NOMO-1 treated with DMSO at 0.1 percent for 48 hours (cell line): Measurements from ENCODE around the gene SLC7A14.

Experiments
- DNase-seq: peaks from one replicate; lab custom pipeline; 2025; ENCODE audit not compliant: unreplicated experiment; lab: John Stamatoyannopoulos, UW

SLC7A14 gene

DNA sequence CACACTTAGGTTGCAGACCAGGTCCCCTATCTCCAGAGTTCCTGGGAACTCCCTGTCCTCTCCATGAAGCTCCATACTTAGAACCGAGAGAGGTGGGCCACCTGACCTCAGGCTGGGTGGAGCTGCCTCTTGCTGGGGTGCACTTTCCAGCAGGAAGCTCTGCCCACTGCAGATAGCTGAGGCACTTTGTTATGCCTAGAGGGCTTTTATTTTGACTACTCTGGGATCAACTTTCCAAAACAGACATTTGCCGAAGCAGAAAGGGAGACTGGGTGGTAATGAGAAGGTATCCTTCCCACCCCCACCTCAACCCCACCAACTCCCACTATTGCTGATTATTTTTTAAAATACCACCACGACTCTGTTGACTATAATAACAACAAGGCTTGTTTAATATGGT lies 112.5 kb downstream of the SLC7A14 start:
- no peak for DNase-seq

DNA sequence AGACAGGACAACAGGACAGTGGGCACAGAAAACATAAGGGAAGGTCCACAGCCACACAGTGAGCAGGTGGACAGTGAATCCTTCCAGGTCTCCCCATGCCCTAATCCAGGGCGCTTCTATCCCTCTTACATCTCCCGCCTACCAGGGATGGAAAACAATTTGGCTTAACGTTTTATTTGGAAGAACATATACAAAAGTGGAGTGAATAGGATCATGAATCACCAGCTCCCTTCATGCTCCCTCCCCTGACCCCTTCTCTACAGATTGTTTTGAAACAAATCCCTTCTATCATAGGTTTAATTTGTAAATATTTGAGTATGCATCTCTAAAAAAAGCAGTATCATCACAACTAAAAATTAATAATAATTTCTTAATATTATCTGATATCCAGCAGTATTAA lies 114.7 kb downstream of the SLC7A14 start:
- no peak for DNase-seq

DNA sequence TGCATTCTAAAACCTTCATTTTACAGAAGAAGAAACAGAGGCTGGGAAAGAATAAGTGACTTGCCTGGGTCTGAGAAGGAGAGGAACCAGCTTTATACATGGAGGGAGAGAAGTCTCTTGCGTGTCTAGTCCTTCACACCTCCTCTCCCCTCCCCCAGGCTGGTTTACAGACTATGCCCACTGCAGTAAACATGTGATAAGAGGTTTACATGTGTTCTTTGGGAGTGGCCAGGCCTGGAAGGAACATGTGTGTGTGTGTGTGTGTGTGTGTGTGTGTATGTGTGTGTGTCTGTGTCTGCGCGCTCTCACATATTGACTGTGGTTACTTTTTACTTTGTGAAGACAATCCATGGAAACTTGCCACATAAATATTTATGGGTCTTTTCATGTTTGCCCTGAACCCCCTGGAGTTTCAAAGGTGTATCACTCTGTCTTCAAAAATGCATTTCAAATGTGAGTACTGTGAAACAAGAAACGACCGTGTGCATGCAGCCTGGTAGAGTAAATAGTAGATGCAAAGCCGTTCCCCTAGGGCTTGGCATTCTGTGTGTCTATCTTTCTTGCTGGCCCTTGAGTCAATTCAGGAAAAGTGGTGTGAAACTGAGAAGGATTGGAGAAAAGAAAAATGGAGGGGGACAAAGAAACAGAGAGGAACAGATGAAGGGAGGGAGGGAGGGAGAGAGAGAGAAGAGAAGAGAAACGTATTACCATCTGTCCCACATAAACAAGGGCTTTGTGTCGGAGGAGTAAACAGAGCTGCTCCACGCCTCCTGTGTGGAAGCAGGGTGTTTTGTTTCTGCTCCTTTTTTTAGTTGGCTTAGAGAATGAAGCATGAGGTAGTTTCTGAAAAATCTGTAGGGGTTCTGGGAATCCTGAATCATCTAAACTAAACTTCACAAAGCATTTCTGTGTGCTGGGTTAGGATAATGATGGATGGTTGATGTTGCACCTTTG lies 115.5 kb downstream of the SLC7A14 start:
- DNase-seq = no peak

DNA sequence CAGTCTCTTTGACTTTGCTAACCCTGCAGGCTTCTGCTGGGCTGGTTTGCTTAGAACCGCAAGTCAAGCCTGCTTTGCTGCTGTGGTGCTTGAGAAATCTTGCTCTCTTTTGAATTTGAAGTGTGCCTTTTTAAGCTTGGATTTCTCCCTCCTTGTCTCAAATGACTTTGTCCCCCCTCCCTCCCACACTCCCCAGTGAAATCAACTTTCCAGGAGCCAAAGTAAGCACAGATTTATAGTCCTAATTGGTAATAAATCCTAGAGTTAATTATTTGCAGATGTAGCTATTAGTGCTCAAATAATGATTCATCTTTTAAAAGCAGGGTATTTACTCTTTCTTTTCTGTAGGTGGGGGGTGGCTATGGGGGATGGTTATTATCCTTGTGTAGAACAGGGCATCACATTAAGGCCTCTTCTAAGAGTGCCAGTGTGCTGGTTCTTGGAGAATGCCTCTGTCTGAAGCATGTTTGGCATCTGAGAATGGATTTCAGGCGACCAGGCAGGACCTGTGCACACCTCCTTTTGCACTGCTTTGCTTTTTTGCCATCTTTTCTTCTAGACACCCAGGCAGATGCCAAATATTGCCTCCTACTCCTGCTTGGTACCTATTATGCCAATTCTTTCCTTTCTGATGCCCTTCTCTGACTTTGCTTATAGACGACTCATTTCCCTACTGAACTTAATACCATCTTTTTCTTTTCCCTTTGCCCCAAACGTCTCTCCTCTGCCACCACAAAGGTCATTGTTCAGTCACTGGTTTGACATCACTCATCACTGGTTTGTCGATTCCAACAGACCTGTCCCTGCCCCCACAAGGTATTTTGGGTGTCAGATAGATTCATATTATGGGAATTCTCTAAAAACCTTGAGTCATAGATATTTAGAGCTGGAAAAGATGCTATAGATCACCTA lies 116.5 kb downstream of the SLC7A14 start:
- no peak for DNase-seq

DNA sequence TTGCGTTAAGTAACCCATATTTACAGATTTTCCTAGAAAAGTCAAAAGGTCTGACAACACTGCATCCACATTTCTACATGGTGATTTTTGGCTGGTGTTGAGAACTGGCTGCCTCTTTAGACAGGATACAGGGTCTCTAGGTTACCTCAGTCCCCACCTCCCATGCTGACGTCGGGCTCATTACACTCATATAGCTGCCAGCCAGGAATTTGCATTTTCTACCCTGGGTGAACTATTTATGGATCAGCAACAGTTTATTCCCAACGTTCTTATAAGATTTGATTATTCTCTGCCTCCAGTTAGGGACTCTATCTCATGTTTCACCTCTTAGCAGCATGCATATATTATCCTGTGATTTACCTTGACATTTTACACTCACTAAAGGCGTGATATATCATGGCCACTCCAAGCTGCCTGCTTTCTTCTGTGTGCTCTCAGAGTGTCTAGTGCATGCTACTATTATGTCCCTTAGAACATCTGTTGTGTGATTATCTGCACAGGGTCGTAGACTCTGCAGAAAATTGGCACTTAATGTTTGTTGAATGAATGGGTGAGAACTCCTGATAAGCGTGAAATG lies 118.2 kb downstream of the SLC7A14 start:
- DNase-seq = no peak

DNA sequence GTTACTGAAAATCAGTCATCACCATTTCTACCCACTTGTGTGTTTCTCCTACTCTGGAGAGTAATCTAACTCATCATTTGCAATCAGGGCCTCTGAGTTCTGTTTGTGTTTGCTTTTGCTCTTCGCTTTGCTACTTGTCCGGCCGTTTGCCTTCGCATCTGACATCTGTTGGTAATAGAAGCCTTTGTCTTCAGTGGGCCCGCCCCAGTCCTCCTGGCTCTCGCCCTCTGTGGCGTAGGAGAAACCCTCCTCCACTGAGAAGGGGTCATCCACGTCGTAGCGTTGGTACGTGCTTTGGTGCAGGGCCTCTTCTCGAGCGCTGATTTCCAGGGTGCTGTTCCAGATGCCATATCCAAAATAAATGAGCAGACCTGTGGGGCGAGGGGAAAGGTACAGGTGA lies 118.9 kb downstream of the SLC7A14 start:
- DNase-seq = no peak

DNA sequence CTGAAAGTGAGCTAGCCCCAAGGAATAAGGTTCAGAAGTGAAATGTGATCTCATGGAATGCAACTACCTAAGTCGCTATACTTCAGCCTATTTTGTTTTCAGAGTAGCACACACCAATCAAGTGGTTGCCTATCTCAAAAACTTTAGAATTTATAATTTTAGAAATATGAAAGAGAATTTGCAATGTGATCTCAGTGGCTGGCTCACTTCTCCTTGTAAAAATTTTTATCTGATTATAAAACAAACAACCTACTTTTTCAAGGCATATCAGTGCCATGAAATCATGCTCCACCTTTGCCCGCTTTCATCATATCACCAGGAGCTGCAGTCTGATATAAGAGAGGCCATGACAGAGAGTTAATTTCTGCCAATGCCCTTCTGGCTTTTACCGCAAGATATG lies 119.9 kb downstream of the SLC7A14 start:
- no peak for DNase-seq

DNA sequence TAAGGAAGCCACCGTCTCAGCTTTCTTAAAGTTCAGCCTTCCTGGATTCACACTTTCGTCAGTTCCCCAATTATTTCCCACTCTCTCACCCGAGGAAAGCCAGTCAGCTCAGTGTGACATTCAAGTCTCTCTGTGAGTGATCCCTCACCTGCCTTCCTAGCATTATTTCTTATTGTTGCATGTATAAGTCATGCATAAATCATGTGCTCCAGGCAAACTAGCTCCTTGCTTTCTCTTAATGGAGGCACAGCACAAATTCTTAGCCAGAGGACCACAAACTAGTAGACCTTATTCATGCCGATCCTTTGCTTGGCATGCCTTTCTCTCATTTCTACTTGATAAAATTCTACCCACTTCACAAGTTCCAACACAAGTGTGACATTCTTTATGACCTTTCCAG lies 122.9 kb downstream of the SLC7A14 start:
- DNase-seq = no peak

DNA sequence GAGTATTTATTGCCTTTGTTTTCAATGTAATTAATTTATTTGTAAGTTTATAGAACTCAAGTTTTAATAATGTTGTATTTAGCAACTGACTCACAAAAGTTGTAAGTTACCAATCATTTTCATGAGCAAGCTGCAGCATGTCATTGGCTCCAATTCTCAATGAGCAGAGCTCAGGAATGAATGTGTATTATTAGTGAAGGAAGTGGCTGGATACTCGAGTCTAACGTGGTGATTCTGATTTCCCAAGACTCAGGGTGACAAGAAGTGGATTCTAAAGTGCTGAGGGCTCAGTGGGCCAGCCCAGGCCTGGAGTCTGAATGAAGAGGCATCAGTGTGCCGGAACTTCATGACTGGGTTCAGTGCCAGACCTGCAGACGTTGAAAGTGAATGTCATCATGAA lies 127.6 kb downstream of the SLC7A14 start:
- DNase-seq = no peak

DNA sequence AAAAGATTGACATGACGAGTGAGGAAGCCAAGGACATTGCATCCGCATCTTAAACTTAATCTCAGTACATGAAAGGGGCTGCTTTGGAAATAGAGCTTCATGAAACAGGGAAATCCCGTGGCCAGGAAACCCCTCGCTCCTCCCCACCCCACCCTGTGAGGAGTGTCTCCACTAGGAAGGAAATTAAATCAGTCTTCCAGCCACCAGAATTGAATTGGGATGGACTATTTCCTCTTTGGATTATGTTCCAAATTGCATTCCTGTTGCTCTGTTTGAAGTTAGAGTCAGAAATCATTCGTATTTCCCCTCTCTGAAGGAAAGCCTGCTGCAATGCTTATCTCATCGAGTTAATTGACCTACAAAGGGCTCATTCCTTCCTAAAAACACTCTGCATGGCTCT lies 131.4 kb downstream of the SLC7A14 start:
- no peak for DNase-seq

DNA sequence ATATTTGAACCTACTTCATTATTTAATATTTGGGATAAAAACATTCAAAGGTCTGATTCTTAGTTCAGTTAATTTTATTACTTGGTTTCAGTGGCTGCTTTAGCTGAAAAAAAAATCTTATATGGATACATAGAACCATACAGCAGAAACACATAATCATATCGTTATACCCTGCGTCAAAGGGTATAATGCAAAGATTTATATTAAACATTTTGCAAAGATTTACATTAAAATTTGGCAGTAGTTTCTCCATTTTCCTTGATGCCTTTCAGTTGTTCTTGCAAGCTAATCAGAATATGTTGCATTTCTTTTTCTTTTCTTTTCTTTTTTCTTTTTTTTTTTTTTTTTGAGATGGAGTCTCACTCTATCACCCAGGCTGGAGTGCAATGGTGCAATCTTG lies 135.8 kb downstream of the SLC7A14 start:
- no peak for DNase-seq

DNA sequence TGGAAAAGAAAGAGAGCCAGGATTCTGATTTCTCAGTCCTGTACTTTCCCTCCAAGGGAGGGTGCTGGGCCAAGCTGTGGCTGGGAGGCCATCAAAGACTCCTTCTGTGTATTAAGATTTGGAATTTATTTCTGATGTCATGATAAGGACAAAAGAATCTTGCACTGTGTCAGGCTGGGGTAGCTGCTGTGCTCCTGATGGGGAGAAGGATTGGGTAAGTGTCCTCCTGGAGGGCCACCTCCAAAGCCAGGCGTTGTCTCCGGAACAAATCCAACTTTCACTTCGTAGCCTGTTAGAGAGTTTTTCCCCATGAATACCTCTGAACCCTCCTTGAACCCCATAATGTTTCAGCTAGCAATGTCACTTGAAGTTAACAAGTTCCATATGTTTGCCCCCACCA lies 137.3 kb downstream of the SLC7A14 start:
- DNase-seq = no peak

DNA sequence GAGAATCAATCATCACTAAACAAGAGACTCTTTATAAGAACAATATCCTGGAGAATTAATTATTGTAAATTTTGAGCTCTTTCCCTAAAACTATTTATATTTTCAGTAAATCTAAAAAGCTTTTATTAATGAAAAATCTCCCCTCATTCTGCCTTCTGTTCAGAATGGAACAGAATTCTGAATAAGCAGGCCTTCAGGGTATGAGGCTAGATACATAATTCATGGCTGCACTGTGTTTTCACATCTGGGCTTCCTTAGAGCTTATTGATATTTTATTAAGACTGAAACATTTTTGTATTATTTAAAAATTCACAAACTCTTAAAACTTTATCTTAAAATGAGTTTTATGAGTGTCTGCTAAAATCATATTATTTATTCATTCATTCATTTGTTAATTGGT lies 142.4 kb downstream of the SLC7A14 start:
- DNase-seq = no peak

DNA sequence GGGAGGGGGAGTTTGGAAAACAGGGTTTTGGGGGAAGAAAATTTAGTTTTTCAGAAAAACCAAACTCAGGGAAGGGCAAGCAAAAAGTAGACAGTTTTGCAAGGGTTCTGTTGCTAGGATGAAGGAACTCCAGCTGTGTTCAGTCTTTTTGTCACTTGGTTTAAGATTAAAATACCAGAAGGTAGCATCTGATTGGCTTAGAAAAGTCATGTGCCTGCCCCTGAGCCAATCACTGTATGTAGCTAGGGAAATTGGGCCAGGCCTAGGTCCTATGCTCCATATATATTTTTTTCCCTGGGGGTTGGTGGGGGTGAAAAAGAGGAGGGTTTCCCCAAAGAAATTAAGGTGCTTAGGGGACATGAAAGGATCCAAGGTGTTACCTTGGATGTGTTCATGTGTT lies 142.9 kb downstream of the SLC7A14 start:
- no peak for DNase-seq

DNA sequence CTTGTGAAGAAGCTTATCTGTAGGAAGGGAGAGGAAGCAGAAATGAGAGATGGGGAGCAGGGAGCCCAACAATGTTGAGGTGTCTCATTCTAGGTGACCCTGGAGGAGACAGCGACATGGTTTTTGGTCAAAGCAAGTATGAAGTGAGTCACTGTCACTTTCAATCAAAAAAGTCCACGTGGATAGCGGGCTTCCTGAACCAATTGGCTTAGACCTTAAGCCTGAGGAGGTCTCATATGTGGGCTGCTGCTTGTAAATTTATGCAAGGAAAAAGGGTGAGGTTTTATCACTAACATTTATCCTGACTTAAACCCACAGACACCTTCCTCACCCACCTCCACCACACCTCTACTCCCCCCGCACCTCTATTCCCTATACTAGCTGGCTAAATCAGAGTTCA lies 144.5 kb downstream of the SLC7A14 start:
- no peak for DNase-seq

DNA sequence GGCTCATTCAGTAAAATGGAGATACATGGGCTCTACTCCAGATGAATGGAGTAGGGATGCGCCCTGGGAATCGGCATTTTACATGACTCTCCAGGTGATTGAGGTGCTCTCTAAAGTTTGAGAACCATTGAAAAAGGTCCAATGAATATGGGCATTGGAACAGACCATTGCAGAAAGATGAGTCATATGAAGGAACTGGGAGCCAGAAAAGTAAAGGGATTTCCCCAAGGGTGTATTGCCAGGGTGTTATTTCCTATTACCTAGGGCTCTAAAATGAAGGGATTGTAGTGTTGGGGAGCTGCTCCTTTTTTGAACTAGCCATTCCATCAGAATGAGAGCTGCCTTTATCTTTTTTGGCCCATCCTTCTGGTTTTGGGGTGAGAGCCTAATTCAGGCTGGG lies 145.5 kb downstream of the SLC7A14 start:
- DNase-seq = no peak

DNA sequence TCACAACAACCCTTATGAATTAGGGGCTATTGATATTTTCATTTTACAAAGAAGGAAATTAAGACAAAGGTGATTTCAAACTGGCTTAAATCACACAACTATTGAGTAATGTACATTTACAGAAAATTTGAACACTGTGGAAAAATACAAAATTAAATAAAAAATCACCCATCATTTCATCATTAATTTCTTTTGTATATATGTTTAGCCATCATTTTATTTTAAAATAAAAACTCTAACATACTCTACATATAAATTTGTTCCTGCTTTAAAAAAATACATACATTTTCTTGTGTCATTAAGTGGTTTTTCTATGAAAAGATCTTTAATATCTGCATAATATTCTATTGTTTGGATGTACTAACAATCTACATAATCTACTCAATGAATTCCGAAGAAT lies 147.0 kb downstream of the SLC7A14 start:
- DNase-seq = no peak

DNA sequence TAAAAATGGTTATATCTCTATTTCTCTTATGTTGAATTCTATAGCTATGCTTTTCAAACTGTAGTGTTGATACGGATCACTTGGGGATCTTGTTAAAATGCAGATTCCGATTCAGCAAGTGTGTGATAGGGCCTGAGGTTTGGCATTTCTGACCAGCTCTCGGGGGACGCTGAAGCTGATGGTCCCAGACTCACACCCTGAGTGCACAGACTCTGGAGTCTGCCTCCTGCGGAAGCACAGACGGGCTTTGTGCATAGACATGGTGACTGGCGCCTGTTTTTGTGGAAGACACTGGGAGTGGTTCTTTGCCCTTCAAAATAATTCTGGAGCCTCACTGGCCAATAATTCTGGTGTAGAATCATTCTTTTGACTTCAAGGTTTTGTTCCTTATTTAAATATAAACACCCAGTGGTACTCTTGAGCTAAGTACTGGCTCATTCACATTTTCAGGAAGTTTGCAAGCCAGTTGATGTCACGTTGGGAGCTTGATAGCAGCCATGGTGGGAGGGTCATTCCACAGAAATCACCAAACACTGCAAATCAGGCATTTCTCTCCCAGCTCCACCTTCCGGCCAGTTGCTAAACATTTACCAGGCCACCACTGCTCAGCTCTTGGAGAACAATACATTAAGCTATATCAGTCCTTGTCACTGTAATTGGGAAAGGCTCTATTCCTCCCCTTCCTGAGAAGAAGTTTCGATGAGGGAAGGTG lies 148.0 kb downstream of the SLC7A14 start:
- no peak for DNase-seq

DNA sequence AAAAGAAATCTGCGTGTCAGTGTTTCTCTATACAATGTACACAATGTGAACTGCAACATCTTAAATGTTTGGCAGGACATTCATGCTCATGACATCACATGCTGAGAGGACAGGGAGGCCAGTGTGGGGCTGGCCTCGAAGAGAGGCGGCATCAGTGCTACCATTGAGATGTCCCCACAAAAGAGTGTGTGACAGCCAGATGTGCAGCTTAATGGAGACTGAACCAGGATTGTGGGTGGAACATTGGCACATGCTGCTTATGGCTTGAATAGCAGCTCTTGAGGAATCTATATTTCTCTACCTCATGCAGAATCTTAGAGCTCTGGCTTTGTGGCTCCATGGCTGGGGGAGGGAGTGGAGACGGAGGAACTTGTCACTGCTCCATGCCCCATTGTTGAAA lies 148.7 kb downstream of the SLC7A14 start:
- no peak for DNase-seq

DNA sequence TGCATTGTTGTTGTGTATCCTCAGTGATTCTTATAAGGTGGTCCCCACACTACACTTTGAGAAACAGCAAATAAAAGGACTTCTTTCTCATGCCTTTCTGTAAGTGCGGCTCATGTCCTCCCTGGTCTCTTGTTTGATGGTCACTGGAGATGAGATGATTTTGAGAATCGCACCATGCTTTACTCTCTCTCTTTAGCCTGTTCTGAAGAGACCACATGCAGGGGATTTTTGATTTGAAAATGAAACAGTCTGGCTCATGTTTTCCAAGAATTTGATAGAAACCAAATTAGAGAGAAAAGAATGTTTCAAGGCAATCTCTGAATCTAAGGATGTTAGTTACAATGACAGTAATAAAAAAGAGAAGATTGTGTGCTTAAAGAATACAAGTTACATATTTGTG lies 149.2 kb downstream of the SLC7A14 start:
- DNase-seq = no peak

DNA sequence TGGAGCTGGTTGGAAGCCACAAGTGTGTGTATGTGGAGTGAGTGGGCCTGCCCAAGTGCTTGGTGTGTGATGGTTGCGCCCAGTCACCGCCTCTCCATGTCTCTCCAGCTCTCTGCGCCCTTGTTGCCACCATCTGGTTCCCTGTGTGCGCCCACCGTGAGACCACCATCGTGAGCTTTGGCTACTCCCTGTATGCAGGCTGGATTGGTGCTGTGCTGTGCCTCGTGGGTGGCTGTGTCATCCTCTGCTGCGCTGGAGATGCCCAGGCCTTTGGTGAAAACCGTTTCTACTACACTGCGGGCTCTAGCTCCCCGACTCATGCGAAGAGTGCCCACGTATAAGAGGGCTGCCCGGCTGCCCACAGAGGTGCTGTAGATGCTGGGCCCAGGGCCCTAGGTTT lies 153.5 kb downstream of the SLC7A14 start:
- DNase-seq = no peak
